Tibial nerve (tissue), 4 donors: ENCODE results near the gene POLL.

ENCODE experiments used
- CTCF ChIP-seq, 5 experiments: fragments of 200-600 bp in 3 of 5; fragments of 450-650 bp in 2 of 5; sonication (generic) in 3 of 5; IDR thresholded peaks; one replicate each; pipeline ENCODE4 v1.5.1; 2016 to 2019; ENCODE audit warnings: antibody characterized with exemption in 5 of 5, mild to moderate bottlenecking in 3 of 5, moderate library complexity in 2 of 5
- EP300 ChIP-seq, 2 donors: sonication (generic); formaldehyde crosslinking; IDR thresholded peaks; one replicate each; pipeline ENCODE4 v1.6.1; 2017; ENCODE audit warnings: antibody characterized with exemption in 2 of 2, mild to moderate bottlenecking in 1 of 2
- POLR2A ChIP-seq, 2 donors: fragments of 450-650 bp; IDR thresholded peaks; one replicate each; pipeline ENCODE4 v1.6.1; 2017; ENCODE audit warnings: antibody characterized with exemption in 2 of 2, mild to moderate bottlenecking in 2 of 2, moderate library complexity in 2 of 2

- no peak for TF ChIP-seq CTCF (IDR thresholded peaks at IDR 0.05)
- TF ChIP-seq EP300 (IDR thresholded peaks at IDR 0.05), result no peak
- TF ChIP-seq POLR2A (IDR thresholded peaks at IDR 0.05), result no peak
Observed at GRCh38 chr10:101559596-101560297, 28.3 kb downstream of the POLL start.
